Measurements from ENCODE around the gene GPX4. TPM values are rescaled to one million over a fixed set of nuclear protein-coding genes. Genes with fewer than 3 reads are reported as not detected.

Gene GPX4
- polyA plus RNA-seq, 1 donor, result 152 TPM

GRCh38 chr19:1132552-1133383, 29.0 kb downstream of the GPX4 start:
- DNase-seq, result no peak

DNA sequence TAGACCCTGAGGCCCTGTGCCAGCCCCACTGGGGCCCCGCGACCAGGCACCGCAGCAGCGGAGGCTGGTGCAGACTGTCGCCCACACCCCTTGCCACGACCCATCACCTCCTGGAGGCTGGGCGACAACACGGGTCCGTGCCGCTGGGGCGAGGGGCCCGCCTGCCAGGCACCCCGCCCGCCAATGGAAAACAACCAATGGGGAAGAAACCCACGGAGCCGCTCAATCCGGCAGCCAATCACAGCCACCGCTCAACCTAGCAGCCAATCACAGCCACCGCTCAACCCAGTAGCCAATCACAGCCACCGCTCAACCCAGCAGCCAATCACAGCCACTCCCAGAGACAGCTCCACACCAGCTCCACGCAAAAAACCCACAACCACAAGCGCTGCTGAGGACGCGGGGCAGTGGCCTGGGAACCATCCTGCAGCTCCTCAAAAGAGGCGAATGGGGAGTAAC, 29.7 kb downstream of the GPX4 start:
- no peak for DNase-seq

- no peak for DNase-seq
These were observed 30.6 kb downstream of the GPX4 start for GRCh38 chr19:1134431-1134830.

GRCh38 chr19:1135454-1135853, 31.7 kb downstream of the GPX4 start:
- no peak for DNase-seq

DNA sequence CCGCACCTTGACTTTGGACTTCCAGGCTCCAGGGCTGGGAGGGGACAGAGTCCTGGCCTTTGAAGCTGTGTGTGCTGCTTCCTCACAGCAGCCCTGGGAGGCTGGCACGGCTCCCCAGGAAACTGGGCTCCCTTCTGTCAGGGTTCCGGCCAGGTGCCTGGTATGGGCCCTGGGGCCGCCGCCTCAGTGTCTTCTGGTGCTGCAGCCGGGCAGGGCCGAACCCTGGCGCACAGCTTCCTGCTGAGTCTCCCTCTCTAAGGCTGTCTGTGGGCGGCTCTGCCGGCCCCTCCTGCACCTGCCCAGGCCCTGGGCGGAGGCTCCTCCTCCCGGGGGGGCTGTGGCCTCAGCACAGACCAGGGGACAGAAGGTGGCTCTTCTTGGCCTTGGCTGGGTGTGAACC, 32.4 kb downstream of the GPX4 start:
- DNase-seq, result no peak

GRCh38 chr19:1136621-1137317, 33.0 kb downstream of the GPX4 start:
- no peak for DNase-seq

DNA sequence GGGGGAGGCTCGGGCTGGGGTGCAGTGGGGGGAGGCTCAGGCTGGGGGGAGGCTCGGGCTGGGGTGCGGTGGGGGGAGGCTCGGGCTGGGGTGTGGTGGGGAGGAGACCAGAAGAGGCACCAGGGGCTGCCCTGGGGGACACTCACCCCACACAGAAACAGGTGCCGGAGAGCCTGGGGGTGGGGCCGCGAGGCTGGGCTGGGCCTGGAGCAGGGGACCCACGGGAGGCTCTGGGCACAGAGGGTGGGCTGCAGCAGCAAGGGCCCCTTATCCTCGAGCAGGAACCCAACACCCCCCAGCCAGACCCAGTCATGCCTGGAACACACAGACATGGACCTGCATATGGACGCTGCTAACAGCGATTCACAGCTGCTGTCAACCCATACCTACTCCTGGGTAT, 34.3 kb downstream of the GPX4 start:
- DNase-seq, result no peak

GRCh38 chr19:1139126-1139525, 35.3 kb downstream of the GPX4 start:
- DNase-seq, result no peak

DNA sequence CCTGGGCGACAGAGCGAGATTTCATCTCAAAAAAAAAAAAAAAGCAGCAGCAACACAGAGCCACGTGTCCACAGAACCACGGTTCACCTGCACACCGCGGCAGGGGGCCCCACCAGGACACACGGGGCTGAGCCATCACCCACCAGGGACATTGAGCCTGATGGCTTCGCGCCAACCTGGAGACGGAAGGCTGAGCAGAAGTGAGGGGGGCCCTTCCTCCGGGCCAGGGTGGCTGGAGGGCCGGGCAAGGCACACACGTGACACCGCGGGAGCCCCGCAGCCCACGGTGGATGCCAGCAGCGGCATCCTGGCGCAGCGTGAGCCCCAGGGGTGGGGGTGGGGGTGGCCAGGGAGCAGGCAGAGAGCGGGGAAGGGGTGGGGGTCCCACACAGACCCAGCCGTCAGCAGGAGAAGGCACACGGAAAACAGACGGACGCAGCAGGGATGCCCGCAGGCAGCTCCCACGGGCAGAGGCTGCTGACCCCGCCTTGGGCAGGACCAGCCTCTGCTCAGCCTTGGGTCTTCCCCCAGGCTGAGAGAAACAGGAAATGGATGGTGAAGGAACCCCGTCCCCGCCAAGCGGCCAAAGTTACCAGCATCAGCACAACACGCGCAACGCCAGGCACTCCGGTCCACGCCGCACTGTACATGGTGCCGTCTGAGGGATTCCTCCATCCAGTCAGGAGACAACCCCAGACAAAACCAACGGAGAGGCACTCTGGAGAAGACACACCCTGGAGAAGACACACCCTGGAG, 36.7 kb downstream of the GPX4 start:
- DNase-seq, result no peak

- DNase-seq, result no peak
These were observed 38.1 kb downstream of the GPX4 start for GRCh38 chr19:1141944-1142343.

- no peak for DNase-seq
These were observed 40.1 kb downstream of the GPX4 start for GRCh38 chr19:1143828-1144399.

DNA sequence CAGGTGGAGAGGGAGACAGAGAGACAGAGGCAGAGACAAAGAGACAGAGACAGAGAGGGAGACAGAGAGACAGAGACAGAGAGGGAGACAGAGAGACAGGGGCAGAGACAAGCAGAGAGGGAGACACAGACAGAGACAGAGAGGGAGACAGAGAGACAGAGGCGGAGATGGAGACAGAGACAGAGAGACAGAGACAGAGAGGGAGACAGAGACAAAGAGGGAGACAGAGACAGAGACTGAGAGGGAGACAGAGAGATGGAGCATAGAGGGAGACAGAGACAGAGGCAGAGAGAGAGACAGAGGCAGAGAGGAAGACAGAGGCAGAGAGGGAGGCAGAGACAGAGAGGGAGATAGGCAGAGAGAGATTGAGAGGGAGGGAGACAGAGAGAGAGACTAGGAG, 40.9 kb downstream of the GPX4 start:
- no peak for DNase-seq

DNA sequence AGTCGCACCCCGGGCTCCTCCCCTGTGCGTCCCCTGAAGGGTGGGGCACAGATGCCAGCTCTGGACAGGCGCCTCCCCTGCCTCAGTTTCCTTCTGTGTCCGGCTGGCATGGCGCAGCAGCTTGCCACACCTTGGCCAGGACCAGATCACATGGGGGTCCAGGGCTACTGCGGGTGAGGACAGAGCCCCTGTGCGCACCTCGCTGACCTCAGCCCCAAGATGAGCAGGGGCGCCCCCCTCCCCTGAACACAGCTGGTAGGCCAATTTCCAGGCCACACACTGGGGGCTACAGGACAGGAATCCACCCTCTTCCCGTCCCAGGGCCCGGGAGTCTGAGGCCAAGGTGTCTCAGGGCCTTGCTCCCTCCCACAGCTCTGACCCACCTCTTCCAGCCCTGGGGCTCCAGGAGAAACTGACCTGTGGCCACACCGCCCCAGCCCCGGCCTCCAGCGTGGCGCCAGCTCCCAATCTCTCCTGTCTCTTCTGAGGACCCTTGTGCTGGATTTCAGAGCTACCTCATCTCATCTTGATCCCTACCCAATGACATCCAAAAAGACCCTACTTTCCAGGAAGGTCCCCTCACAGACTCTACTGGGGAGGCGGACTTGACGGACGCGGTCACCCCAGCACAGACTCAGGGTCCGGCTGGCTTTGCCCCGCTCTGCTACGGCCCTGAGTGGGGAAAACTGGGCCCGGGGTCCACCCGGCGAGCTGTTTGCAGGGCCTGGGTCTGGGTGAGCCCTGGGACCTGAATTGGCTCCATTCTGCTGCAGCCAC, 42.0 kb downstream of the GPX4 start:
- no peak for DNase-seq

- no peak for DNase-seq
These were observed 42.6 kb downstream of the GPX4 start for GRCh38 chr19:1146412-1146699.

DNA sequence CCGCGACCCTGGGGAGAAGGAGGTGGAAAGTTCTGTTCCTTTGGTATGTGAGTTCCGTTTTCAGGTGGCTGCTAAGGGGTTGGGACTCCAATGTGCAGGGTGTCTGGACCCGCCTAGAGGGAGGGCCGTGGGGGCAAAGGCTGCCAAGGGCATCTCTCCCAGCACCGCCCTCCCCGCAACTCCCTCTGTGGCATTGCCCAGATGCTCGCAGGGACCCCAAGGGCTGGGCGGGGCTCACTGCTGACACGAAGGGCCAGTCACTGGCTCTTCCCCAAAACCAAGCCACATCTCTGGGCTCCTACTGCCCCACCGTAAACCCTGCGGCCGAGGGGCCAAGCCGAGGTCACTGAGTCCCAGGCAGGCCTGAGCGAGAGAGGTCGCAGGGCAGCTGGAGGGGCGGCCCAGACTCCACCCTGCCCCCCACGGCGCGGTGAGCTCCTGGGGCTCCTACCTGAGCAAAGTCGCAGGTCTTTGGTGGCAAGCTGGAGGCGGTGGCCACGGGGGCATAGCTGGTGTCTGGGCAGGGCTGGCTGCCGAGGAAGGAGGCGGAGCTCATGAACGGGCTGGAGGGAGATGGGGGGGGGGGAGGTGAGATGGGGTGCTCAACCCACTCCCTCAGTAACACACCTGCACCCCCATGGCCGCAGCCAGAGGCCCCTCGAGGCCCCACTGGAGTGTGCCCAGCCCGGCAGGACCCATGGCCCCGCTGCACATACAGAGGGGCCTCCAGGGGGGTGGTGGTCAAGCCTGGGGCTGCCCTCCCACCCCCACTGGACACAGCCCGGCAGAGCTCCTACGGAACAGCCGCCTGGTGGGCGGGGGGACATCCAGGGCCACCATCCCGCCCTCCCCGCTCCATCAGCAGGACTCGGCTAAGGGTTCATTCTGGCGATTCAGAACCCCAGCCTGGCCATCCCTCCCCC, 43.3 kb downstream of the GPX4 start:
- DNase-seq, result no peak

DNA sequence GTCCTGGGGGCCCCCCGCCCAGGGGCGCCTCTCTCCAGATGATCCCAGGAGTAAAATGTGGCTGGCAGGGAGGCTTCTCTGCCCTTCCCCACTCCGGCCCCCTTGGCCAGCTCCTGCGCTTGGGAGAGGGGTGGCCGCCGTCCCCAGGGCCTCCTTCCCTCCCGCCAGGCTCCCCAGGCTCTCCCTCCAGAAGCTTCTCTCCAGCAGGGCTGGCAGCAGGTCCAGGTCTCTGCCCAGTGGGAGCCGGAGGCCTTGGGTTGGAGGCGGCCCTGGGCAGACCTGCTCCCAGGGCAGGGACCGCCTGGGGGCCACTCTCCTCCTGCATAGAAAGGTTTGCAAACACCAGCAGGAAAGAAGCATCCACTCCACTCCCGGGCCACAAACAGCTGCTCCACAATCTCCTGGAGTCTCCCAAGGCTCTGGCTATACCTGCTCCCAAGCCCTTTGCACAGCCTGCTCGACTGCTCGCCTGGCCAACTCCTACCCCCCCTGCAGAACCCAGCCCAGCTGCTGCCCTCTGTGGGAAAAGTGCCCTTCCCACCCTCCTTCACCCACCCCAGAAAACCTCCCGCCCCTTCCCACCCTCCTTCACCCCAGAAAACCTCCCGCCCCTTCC, 44.2 kb downstream of the GPX4 start:
- no peak for DNase-seq

DNA sequence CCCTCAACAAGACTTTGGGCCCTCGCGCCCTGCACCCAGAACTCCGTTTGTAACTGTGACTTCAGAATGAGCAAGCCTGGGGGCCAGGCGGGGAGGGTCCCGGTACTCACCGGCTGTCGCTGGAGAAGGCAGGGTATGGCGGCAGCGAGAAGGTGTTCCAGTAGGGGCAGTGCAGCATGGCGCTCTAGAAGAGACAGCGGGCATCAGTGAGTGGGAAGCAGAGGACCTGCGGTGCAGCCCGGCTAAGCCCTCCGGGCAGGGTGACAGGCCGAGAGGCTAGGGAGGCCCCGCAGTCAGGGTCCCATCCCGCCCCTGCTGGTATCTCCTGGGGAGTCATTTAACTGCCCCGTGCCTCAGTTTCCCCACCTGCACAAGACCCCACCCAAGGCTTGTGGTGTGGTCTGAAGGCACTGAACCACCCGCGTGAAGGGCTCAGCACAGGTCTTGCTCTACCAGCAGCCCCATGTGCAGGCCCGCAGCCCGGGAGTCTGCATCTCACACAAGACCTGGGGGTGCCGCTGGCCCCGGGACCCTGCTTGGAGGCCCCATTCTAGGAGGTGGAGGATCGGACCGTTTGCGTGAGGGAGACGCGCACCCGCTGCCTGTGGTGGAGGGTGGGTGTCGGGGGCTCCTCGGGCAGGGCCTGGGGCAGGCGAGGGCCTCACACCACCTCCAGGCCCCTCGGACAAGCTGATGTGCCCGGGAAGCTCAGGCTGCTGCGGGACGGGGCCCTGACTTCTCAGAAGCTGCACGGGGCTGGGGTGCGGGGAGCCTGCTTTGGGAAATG, 45.7 kb downstream of the GPX4 start:
- DNase-seq, result no peak

DNA sequence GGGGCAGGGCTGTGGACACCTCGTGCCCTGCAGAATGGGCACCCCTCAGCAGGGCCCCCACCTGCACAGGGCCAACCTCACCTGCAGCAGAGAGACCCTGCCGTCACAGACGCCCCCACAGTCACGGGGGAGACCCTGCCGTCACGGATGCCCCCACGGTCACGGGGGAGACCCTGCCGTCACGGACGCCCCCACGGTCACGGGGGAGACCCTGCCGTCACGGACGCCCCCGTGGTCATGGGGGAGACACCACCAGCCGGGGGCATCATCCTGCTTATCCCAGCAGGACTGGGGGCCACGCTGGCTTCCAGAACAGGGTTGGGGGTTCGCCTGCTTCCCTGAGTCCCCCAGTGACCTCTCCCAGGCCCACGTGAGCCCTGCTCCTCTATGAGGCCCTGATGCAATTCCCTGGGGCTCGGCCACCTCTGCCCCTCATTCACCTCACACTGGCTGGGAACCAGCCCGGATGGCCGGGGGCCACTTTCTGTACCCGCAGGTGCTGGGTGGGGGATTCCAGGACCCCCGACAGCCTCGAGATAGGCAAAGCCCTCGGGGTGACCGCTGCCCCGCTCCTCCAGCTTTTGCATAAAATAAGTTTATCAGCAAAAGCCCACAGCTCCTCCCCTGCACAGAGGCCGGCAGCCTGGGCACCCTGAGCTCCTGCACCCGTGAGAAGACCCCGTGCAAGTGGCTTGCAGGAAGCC, 46.7 kb downstream of the GPX4 start:
- DNase-seq, result no peak

DNA sequence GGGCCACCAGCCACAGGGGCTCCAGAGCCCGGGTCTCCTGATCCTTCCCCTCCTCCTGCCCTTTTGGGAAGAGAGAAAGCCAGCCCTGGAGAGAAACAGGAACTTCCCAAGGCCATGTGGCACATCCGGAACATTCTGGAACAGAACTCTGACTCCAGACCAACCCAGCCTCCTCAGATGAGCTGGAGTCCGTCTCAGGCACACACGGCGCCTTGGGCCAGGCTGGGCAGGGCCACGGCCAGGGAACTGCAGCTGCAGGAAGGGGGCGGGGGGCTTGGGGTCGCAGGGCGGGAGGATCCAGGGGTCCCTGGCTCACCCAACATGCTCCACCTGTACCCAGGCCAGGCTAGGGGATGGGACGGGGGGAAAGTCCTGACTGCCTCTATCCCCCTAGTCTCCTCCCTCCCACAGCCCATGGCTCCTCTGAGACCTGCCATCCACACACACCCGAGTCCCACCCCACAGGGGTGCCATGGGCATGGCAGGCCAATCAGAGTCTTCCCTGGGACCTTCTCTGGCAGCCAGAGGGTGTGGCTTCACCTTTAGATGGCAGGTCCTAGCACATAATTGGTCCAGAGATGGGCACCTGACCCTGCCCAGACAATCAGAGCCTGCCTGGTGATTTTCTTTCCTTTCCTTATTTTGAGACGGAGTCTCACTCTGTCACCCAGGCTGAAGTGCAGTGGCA, 47.4 kb downstream of the GPX4 start:
- no peak for DNase-seq

Measured in hindlimb muscle (tissue), 1 donor.